ENCODE results near the gene PTBP1. TPM values are rescaled to one million over a fixed set of nuclear protein-coding genes. Genes with fewer than 3 reads are reported as not detected.
A peak's percentile ranks its signal among the peaks of the same experiment; 100 is the strongest.

Gene PTBP1
- total RNA-seq, 1 experiment from 2014 or later = 680 TPM

GRCh38 chr19:829129-829758 lies 32.0 kb downstream of the PTBP1 start:
- no peak overlapping the region for H3K27ac Mint-ChIP-seq

GRCh38 chr19:831407-832369 lies 34.4 kb downstream of the PTBP1 start:
- ChIA-PET CTCF (interaction anchor here (1.0 kb wide), 1 partner anchor 62 kb away, joined by 6 read pairs; no protein-coding TSS in a partner anchor), POLR2A (no interaction called here)
- no peak overlapping the region for H3K27ac Mint-ChIP-seq
- DNase-seq (ENCODE audit: low spot score) (no peak), ATAC-seq (no peak)
- no peaks in the 10 kb centered on the region for H3K4me1 Mint-ChIP-seq
- no peaks in the 10 kb centered on the region for H3K9me3 Mint-ChIP-seq
- H3K36me3 Mint-ChIP-seq = no peaks in the 10 kb centered on the region
- no peak overlapping the region for H3K4me3 Mint-ChIP-seq
- no peak for TF ChIP-seq FOXJ3 (CRISPR knock-in tag; IDR thresholded peaks at IDR 0.05; ENCODE audit: borderline replicate concordance)
- 0 out of 2 replicates have a peak, but pooled peaks have one; percentile 45 for TF ChIP-seq GTF2I (CRISPR knock-in tag; conservative IDR thresholded peaks at IDR 0.05)
- H3K27me3 Mint-ChIP-seq (ENCODE audit: low read depth) = no peaks in the 10 kb centered on the region

More at GRCh38 chr19:829129-829758, 32.0 kb downstream of the PTBP1 start:
- H3K4me3 Mint-ChIP-seq = no peak overlapping the region
- H3K27me3 Mint-ChIP-seq (ENCODE audit: low read depth) = no peaks in the 10 kb centered on the region
- H3K4me1 Mint-ChIP-seq = no peaks in the 10 kb centered on the region
- no peaks in the 10 kb centered on the region for H3K36me3 Mint-ChIP-seq
- no peaks in the 10 kb centered on the region for H3K9me3 Mint-ChIP-seq
- ChIA-PET POLR2A (no interaction called here), CTCF (no interaction called here)
- ATAC-seq (no peak), DNase-seq (ENCODE audit: low spot score) (no peak)
- TF ChIP-seq GRHL2 (CRISPR knock-in tag; IDR thresholded peaks at IDR 0.05; ENCODE audit: insufficient replicate concordance, severe bottlenecking) (no peak), FOXP4 (CRISPR knock-in tag; IDR thresholded peaks at IDR 0.05) (no peak), ESRRA (CRISPR knock-in tag; IDR thresholded peaks at IDR 0.05; ENCODE audit: borderline replicate concordance) (no peak), KAT7 (CRISPR knock-in tag; IDR thresholded peaks at IDR 0.05; ENCODE audit: borderline replicate concordance) (no peak), USF2 (CRISPR knock-in tag; IDR thresholded peaks at IDR 0.05) (no peak)
- TF ChIP-seq, protein P1, sequence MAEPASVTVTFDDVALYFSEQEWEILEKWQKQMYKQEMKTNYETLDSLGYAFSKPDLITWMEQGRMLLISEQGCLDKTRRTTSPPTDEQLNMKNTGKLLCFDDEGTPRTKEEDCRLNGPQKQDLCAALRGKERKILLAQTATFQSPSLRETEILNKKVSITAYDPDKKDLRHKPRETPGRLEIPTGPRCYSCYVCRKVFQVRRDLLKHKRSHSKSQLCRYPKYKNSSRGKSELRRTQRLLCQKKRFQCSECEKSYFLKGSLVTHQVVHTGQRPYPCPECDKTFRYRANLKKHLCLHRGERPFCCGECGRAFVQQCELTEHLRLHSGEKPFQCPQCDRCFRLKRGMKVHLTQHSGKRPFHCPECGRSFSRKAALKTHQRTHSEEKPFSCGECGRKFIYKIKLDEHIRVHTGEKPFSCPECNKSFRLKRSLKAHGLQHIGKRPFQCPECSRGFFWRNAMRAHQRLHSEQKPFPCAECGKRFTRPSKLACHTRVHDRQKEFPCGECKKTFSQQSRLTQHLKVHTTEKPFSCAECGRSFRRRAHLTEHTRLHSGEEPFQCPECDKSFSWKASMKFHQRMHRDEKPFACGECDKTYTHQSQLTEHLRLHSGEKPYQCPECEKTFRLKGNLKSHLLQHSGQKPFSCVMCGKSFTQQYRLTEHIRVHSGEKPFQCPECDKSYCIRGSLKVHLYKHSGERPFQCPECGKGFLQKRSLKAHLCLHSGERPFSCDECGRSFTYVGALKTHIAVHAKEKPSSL (CRISPR knock-in tag; conservative IDR thresholded peaks at IDR 0.05) = no peak
- TF ChIP-seq, protein P2, sequence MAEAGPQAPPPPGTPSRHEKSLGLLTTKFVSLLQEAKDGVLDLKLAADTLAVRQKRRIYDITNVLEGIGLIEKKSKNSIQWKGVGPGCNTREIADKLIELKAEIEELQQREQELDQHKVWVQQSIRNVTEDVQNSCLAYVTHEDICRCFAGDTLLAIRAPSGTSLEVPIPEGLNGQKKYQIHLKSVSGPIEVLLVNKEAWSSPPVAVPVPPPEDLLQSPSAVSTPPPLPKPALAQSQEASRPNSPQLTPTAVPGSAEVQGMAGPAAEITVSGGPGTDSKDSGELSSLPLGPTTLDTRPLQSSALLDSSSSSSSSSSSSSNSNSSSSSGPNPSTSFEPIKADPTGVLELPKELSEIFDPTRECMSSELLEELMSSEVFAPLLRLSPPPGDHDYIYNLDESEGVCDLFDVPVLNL (CRISPR knock-in tag; IDR thresholded peaks at IDR 0.05; ENCODE audit: borderline replicate concordance, low read depth) = no peak

DNA sequence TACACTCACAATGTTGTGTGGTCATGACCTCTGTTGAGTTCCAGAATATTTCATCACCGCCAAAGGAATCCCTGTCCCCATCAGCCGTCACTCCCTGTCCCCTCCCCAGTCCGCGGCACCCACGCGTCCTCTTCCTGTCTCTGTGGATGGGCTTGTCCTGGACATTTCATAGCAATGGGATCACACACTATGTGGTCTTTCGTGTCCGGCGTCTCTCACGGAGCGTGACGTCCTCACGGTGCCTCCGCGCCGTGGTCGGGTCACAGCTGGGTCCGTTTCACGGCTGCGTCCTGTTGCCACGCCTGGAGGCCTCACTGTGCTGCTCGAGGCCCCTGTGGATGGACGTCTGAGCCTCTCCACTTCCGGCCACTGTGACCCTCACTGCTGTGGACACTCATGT lies 37.0 kb downstream of the PTBP1 start:
- Mint-ChIP-seq H3K36me3 (no peaks in the 10 kb centered on the region), H3K27ac (peak overlapping the region; percentile 63; the same call in 1 of the 2 replicates), H3K9me3 (no peaks in the 10 kb centered on the region), H3K27me3 (ENCODE audit: low read depth) (no peaks in the 10 kb centered on the region), H3K4me3 (no peak overlapping the region), H3K4me1 (no peaks in the 10 kb centered on the region)
- ATAC-seq (no peak), DNase-seq (ENCODE audit: low spot score) (no peak)
- ChIA-PET CTCF (interaction anchor here (1.4 kb wide), 1 partner anchor 35 kb away, joined by 3 read pairs; no protein-coding TSS in a partner anchor), POLR2A (no interaction called here)
- TF ChIP-seq SOX15 (CRISPR knock-in tag; IDR thresholded peaks at IDR 0.05) (no peak), CTCF (IDR thresholded peaks at IDR 0.05) (no peak)
